NCI-H1930 (cell line): ENCODE results near the gene FNBP1L.
"Not testable (repeated sequence)": the region's sequence is repeated elsewhere in the genome, so short reads cannot be mapped to it uniquely, and the experiment has no call there.

Source experiments
- DNase-seq, 2 experiments: peaks; one replicate each; lab custom pipeline; 2025; lab: John Stamatoyannopoulos, UW

FNBP1L gene

DNA sequence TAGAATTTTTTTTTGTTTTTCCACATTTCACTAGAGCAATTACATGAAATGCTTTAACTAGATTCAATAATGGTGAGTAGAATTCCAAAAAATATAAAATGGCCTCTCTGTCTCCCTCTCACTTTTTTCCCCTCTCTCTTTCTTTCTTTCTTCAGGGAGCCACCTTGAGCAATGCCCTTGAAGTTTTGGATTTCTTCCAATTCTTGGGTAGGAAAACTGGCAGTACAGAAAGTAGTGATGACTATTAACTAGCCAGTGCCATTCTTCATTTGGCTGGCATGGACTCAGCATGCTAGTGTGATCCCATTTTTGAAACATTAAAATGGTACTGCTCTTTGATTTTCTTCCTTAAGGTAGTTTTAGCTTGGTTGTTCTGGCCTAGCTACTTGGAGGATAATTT, 4.5 kb upstream of the FNBP1L start:
- DNase-seq: no peak

- no peak for DNase-seq
These were observed 974 bp upstream of the FNBP1L start for GRCh38 chr1:93446837-93447451.

DNA sequence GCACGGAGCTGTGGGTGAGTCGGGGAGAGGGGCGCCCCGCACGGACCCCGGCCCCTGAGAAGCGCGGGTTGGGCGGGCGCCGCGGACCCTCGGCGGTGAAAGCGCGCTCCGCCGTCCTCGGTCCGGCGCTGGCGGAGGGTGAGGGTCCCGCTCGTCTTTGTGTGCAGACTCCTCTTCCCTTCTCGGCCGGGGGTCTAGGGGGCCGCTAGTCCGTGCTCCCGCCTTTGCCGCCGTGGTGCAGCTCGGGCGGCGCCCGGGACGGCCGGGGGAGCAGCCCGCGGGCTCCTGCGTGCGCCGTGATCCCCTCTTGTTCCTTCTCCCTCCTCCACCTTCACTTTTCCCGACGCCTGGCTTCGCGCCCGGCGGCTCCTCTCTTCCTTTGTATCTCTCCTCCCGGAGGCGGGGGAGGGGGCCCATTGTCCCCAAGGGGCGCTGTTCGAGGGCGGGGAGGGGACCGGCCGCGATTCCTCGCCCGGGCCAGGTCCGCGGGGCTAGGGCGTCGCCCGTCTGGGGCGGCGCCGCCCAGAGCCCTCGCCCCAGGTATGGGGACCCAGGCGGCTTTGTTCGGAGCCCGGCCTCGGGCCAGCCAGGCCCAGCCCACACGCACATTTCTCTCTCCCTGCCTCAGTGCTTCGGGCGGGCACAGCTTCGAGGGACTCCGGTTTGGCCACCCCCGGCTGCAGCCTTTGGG, 519 bp downstream of the FNBP1L start:
- peak; percentile 24 to 40 for DNase-seq

DNA sequence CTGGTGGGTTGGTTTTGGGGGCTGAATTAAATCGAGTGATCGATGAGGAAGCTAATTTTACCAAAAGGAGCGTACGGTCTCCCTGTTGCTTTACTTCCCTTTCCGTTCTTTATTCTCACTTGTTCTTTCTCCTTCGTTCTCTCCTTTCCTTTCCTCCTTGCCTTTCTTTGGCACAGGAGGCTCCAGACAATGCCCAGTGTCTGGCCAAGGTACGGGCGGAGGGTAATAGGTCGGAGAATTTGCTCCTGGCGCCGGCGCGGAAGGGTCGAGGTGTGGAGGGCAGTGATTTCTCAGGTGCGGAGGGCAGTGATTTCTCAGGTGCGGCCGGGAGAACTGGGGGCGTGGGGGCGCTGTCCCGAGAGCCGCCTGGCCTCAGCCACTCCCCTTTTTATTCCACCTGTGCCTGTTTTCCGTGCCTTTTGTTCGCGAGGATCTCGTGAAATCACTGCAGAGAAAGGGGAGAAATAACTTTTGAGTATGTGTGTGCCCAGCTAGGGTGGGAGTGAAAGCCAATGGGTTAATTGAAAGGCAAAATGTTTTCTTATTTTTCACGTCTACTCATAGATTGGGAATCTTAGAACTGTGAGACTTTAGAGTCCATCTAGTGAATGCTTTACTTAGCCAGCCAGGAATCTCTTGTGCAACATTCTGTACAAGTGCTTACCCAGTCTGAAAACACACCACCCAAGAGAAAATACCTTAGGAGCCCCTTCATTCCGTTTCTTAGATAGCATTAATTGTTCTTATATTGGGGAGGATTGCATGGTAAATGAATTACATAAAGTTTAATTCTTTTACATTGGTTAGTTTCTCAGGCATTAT, 1.3 kb downstream of the FNBP1L start:
- peak; percentile 22 to 43 for DNase-seq

GRCh38 chr1:93450321-93450720, 2.4 kb downstream of the FNBP1L start:
- DNase-seq: no peak

GRCh38 chr1:93453911-93454310, 6.0 kb downstream of the FNBP1L start:
- no peak for DNase-seq

DNA sequence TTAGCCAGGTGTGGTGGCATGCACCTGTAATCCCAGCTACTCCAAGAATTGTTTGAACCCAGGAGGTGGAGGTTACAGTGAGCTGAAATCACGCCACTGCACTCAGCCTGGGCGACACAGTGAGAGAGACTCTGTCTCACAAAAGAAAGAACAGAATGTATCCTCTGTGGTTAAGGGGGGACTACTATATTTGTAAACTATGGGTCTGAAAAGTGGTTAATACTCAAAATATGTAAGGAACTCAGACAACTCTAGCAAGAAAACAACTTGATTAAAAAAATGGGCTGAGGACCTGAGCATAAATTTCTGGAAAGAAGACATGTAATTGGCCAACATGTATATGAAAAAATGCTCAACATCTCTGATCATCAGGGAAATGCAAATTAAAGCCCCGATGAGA, 11.2 kb downstream of the FNBP1L start:
- no peak for DNase-seq

GRCh38 chr1:93461236-93461635, 13.3 kb downstream of the FNBP1L start:
- DNase-seq: no peak

GRCh38 chr1:93463960-93464359, 16.0 kb downstream of the FNBP1L start:
- DNase-seq: no peak

DNA sequence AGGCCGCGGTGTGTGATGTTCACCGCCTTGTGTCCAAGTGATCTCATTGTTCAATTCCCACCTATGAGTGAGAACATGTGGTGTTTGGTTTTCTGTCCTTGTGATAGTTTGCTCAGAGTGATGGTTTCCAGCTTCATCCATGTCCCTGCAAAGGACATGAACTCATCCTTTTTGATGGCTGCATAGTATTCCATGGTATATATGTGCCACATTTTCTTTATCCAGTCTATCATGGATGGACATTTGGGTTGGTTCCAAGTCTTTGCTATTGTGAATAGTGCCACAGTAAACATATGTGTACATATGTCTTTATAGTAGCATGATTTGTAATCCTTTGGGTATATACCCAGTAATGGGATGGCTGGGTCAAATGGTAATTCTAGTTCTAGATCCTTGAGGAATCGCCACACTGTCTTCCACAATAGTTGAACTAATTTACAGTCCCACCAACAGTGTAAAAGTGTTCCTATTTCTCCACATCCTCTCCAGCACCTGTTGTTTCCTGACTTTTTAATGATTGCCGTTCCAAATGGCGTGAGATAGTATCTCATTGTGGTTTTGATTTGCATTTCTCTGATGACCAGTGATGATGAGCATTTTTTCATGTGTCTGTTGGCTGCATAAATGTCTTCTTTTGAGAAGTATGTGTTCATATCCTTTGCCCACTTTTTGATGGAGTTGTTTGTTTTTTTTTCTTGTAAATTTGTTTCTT, 17.6 kb downstream of the FNBP1L start:
- DNase-seq: not testable (repeated sequence)

- DNase-seq: no peak
These were observed 19.7 kb downstream of the FNBP1L start for GRCh38 chr1:93467606-93468005.

DNA sequence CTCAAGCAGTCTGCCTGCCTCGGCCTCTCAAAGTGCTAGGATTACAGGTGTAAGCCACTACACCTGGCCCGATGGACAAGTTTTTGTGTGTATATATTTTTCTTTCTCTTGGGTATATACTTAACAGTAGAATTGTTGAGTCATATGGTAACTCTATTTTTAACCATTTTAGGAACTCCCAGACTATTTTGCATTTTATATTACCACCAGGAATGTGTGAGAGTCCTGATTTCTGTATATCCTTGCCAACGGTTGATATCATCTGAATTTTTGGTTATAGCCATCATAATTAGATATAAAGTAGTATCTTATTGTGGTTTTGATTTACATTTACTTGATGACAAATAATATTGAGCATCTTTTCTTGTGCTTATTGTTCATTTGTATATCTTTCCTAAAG, 20.7 kb downstream of the FNBP1L start:
- DNase-seq: no peak

- not testable (repeated sequence) for DNase-seq
These were observed 21.3 kb downstream of the FNBP1L start for GRCh38 chr1:93469223-93469622.

- DNase-seq: no peak
These were observed 23.4 kb downstream of the FNBP1L start for GRCh38 chr1:93471284-93471683.

- DNase-seq: no peak
These were observed 24.0 kb downstream of the FNBP1L start for GRCh38 chr1:93471911-93472310.

GRCh38 chr1:93474321-93474720, 26.4 kb downstream of the FNBP1L start:
- no peak for DNase-seq

DNA sequence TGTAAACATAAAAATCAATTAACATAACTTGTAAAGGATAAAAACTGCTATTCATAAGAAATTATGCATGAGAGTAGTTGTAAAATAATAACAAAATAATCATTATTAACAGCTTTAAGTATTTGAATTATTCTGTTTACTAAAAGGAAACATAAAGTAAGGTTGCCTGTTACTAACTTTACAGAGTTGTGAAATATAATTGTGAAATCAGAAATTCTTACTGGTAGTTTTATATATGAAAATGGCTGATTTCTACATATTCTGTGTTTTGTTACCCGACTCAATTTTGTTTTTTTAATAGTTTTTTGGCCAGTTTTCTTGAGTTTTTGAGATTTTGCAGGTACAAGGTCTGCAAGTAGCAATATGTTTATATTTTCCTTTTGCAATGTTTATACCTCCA, 27.8 kb downstream of the FNBP1L start:
- DNase-seq: no peak

DNA sequence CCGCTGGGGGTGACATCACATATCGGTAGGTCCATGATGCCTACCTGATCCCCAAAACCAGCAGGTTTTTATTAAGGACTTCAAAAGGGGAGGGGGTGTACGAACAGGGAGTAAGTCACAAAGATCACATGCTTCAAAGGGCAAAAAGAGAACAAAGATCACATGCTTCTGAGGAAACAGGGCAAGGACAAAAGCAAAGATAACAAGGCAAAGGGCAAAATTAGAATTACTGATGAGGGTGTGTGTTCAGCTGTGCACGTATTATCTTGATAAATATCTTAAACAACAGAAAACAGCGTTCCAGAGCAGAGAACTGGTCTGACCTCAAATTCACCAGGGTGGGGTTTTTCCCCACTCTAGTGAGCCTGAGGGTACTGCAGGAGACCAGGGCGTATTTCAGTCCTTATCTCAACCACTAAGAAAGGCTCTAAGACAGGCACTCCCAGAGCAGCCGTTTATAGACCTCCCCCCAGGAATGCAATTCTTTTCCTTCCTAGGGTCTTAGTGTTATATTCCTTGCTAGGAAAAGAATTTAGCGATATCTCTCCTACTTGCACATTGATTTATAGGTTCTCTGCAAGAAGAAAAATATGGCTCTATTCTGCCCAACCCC, 31.3 kb downstream of the FNBP1L start:
- not testable (repeated sequence) for DNase-seq

GRCh38 chr1:93481899-93482298, 34.0 kb downstream of the FNBP1L start:
- not testable (repeated sequence) for DNase-seq

DNA sequence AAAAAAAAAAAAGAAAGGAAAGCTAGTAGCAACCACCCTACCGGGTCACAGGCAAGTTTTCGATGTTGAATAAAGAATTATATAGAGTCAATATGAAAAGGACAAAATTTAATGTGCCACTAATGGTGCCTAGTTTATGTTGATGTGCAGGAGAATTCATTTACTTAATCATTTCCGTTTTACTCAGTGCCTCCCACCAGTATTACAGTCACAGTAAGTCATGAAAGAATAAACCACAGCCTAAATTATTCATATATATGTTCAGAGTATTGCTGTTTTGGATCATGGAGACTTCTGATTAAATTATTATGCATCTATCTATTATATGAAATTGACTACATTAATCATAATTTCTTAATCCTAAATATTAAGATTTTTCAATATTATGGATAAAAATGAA, 35.3 kb downstream of the FNBP1L start:
- DNase-seq: no peak

DNA sequence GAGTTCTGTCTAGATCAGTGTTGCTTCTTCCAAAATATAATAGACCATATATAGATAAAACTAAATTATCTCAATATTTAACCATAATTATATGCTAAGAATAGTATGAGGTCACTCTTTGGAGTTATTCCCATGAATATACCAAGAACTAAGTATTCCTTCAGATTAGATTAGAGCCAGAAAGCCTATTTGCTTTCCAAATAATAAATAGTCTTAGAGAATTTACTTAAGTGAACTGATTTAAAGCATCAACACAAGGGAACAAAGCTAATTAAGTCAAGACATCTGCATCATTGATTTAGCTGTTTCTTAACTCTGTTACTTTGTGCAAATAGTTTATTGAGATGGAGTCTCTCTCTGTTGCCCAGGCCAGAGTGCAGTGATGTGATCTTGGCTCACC, 35.7 kb downstream of the FNBP1L start:
- no peak for DNase-seq

GRCh38 chr1:93488207-93488606, 40.3 kb downstream of the FNBP1L start:
- no peak for DNase-seq
